Adipocyte (in vitro differentiated cells): ENCODE results near the gene ASIC1.
A peak's percentile ranks its signal among the peaks of the same experiment; 100 is the strongest.
"Not testable (repeated sequence)": the region's sequence is repeated elsewhere in the genome, so short reads cannot be mapped to it uniquely, and the experiment has no call there.

Source experiments
- DNase-seq: peaks from one replicate; pipeline ENCODE4 v3.0.0-alpha.2; 2015; ENCODE audit warnings: low read depth
- H3K27me3 ChIP-seq: replicated peaks from 2 replicates; pipeline ENCODE4 v1.7.0; 2013; ENCODE audit warnings: mild to moderate bottlenecking, low read length, moderate library complexity; ENCODE audit not compliant: control insufficient read depth, insufficient read depth
- H3K36me3 ChIP-seq: 2 replicates; pipeline ENCODE4 v1.7.0; 2013; ENCODE audit warnings: low read length, mild to moderate bottlenecking, moderate library complexity; ENCODE audit not compliant: control insufficient read depth, insufficient read depth, severe bottlenecking
- H3K4me1 ChIP-seq: 2 replicates; pipeline ENCODE4 v1.7.0; 2013; ENCODE audit warnings: mild to moderate bottlenecking, low read length, moderate library complexity; ENCODE audit not compliant: control insufficient read depth, insufficient read depth
- H3K4me3 ChIP-seq: 2 replicates; pipeline ENCODE4 v1.7.0; 2013; ENCODE audit warnings: mild to moderate bottlenecking, low read length, moderate library complexity
- H3K9ac ChIP-seq: 2 replicates; pipeline ENCODE4 v1.7.0; 2013; ENCODE audit warnings: mild to moderate bottlenecking, low read length, moderate library complexity
- H3K9me3 ChIP-seq: 2 replicates; pipeline ENCODE4 v1.7.0; 2013; ENCODE audit warnings: mild to moderate bottlenecking, low read length, moderate library complexity; ENCODE audit not compliant: control insufficient read depth

ASIC1 gene

GRCh38 chr12:50074936-50075807 is 17.8 kb downstream of the ASIC1 start:
- Histone ChIP-seq H3K4me3 (no peak overlapping the region), H3K36me3 (no peaks in the 10 kb centered on the region)

GRCh38 chr12:50075808-50076170 is 18.4 kb downstream of the ASIC1 start:
- peak overlapping the region; percentile 34 for H3K9ac ChIP-seq
- no peak for DNase-seq
- no peaks in the 10 kb centered on the region for H3K27me3 ChIP-seq
- H3K9me3 ChIP-seq: no peaks in the 10 kb centered on the region
- no peaks in the 10 kb centered on the region for H3K36me3 ChIP-seq
- no peak overlapping the region for H3K4me3 ChIP-seq
- peaks cover 6% of the 10 kb centered on the region for H3K4me1 ChIP-seq

More at GRCh38 chr12:50074936-50075807, 17.8 kb downstream of the ASIC1 start:
- H3K27me3 ChIP-seq: no peaks in the 10 kb centered on the region
- H3K9ac ChIP-seq: peak overlapping the region; percentile 34
- no peaks in the 10 kb centered on the region for H3K9me3 ChIP-seq
- H3K4me1 ChIP-seq: peaks cover 10% of the 10 kb centered on the region
- DNase-seq: peak; percentile 93

DNA sequence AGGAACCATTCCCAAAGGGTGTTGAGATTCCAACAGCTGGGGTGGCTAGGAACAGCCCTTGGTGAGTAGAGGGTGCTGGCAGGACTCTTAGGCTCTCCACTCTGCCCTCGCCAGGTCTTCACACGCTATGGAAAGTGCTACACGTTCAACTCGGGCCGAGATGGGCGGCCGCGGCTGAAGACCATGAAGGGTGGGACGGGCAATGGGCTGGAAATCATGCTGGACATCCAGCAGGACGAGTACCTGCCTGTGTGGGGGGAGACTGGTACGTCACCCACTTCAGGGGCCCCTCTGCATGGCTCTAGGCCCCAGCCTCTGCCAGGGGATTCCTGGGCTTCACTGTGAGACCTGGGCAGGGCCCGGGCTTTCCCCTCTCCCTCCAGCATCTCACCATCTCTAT is 19.7 kb downstream of the ASIC1 start:
- H3K4me1 ChIP-seq: peaks cover 4% of the 10 kb centered on the region
- H3K9me3 ChIP-seq: no peaks in the 10 kb centered on the region
- no peaks in the 10 kb centered on the region for H3K36me3 ChIP-seq
- H3K4me3 ChIP-seq: no peak overlapping the region
- no peak overlapping the region for H3K9ac ChIP-seq
- H3K27me3 ChIP-seq: no peaks in the 10 kb centered on the region
- no peak for DNase-seq

DNA sequence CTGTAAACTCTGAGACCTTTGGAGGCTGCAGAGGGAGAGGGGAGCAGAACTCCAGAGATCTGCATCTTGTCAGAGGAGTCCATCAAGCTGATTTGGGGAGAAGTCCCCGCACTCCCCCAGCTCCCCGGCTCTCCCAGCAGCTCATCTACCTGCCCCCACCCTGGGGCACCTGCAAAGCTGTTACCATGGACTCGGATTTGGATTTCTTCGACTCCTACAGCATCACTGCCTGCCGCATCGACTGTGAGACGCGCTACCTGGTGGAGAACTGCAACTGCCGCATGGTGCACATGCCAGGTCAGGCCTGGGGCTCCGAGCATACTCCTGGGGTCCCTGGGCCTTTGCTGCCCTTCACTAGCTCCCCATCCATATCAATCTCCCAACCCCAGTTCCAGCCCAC is 20.9 kb downstream of the ASIC1 start:
- H3K9me3 ChIP-seq: no peaks in the 10 kb centered on the region
- H3K4me3 ChIP-seq: no peak overlapping the region
- H3K9ac ChIP-seq: no peak overlapping the region

DNA sequence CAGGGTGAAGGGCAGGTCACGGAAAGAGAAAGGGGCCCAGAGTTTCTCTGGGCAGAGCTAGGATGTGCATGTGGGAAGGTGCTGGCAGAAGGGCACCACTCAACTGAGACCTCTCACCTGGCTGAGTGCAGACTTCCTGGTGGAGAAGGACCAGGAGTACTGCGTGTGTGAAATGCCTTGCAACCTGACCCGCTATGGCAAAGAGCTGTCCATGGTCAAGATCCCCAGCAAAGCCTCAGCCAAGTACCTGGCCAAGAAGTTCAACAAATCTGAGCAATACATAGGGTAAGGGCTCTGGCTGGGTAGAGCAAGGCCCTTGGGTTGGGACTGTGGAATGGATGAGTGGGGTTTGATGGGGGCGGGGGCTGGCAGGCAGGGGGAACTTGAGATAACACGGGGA is 22.4 kb downstream of the ASIC1 start:
- no peaks in the 10 kb centered on the region for H3K36me3 ChIP-seq

More for the DNA sequence above, 20.9 kb downstream of the ASIC1 start:
- peaks cover 13% of the 10 kb centered on the region for H3K4me1 ChIP-seq
- H3K27me3 ChIP-seq: no peaks in the 10 kb centered on the region
- no peaks in the 10 kb centered on the region for H3K36me3 ChIP-seq
- no peak for DNase-seq

DNA sequence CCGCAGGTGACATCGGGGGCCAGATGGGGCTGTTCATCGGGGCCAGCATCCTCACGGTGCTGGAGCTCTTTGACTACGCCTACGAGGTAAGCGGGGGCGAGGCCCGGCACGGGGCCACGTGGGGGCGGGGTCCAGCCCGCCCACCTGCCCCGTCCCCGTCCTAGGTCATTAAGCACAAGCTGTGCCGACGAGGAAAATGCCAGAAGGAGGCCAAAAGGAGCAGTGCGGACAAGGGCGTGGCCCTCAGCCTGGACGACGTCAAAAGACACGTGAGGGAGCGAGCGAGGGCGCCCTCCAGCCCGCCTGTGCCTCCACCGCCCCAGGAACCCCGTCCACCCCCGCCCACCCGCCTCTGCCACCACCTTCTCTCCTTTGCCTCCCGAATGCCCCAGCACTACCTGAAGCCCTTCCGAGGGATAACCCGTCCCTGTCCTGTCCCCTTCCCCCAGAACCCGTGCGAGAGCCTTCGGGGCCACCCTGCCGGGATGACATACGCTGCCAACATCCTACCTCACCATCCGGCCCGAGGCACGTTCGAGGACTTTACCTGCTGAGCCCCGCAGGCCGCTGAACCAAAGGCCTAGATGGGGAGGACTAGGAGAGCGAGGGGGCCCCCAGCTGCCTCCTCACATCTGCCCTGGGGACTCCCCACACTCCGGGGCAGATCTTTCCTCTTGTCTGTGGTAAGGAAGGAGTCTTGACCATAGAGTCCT is 23.9 kb downstream of the ASIC1 start:
- DNase-seq: no peak
- H3K4me1 ChIP-seq: peaks cover 20% of the 10 kb centered on the region
- no peaks in the 10 kb centered on the region for H3K36me3 ChIP-seq
- no peaks in the 10 kb centered on the region for H3K27me3 ChIP-seq
- no peak overlapping the region for H3K9ac ChIP-seq
- H3K4me3 ChIP-seq: no peak overlapping the region
- no peaks in the 10 kb centered on the region for H3K9me3 ChIP-seq

More for the DNA sequence above, 22.4 kb downstream of the ASIC1 start:
- DNase-seq: no peak
- H3K9me3 ChIP-seq: no peaks in the 10 kb centered on the region
- H3K27me3 ChIP-seq: no peaks in the 10 kb centered on the region
- H3K9ac ChIP-seq: no peak overlapping the region
- H3K4me3 ChIP-seq: no peak overlapping the region
- H3K4me1 ChIP-seq: peaks cover 18% of the 10 kb centered on the region

DNA sequence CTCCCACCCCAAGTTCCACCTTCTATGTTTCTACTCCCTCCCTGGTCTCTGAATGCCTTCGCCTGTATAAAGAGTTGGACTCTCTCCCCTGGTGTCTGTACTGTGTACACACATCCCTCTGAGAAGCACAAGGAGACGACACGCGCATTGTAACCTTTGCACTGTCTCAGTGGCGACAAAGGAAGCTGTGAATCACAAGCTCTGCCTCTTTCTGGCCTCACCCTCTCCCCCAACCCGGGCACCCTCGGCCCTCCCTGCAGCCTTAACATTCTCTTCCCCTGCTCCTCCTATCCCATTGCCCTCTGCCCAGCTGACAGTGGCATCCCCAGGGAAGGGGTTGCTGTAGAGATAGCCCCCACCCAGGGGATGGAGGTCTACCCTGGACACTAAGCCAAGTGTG is 25.2 kb downstream of the ASIC1 start:
- no peak for DNase-seq
- Histone ChIP-seq H3K4me1 (peaks cover 32% of the 10 kb centered on the region), H3K9me3 (no peaks in the 10 kb centered on the region)

DNA sequence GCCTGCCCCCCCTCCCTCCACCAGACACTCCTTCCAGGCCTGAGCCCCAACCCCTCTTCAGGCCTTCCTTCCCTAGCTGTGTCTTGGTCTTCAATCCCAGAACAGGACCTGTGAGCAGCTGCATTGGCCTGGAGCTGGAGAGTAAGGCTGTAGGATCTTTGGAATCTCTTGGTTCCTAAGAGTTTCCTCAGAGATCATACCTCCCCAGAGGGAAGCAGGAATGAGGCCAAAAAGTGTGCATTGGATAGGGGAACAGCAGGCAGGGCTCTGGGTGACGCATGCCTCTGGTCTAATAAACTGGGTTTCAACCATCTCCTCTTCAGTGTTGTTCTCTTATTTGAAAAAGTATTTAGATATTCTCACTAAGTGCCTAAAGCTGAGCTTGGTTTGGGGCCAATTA is 25.9 kb downstream of the ASIC1 start:
- no peaks in the 10 kb centered on the region for H3K9me3 ChIP-seq
- peaks cover 12% of the 10 kb centered on the region for H3K36me3 ChIP-seq
- DNase-seq: no peak
- H3K4me3 ChIP-seq: no peak overlapping the region
- no peak overlapping the region for H3K9ac ChIP-seq
- H3K4me1 ChIP-seq: peaks cover 38% of the 10 kb centered on the region
- no peaks in the 10 kb centered on the region for H3K27me3 ChIP-seq

More for the DNA sequence above, 25.2 kb downstream of the ASIC1 start:
- no peak overlapping the region for H3K9ac ChIP-seq
- H3K4me3 ChIP-seq: no peak overlapping the region
- H3K36me3 ChIP-seq: peaks cover 12% of the 10 kb centered on the region
- H3K27me3 ChIP-seq: no peaks in the 10 kb centered on the region

DNA sequence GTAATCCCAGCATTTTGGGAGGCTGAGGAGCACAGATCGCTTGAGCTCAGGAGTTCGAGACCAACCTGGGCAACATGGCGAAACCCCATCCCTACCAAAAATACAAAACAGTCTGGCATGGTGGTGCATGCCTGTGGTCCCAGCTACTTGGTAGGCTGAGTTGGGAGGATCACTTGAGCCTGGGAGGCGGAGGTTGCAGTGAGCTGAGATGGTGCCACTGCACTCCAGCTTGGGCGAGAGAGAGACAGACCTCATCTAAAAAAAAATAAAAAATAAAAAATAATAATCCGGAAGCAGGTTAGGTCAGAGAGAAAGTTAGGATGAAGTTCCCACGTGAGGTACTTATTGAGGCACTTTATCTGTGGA is 27.0 kb downstream of the ASIC1 start:
- Histone ChIP-seq H3K36me3 (peaks cover 20% of the 10 kb centered on the region), H3K4me1 (peaks cover 49% of the 10 kb centered on the region), H3K9ac (peak overlapping the region; percentile 91), H3K4me3 (peak overlapping the region; percentile 91)
- not testable (repeated sequence) for H3K27me3 ChIP-seq, DNase-seq, H3K9me3 ChIP-seq

- Histone ChIP-seq H3K9ac (peak within 1 kb of the TSS; percentile 91), H3K4me3 (peak within 1 kb of the TSS; percentile 91), H3K27me3 (no peaks in the 10 kb centered on the region), H3K36me3 (peaks cover 26% of the 10 kb centered on the region), H3K9me3 (no peaks in the 10 kb centered on the region), H3K4me1 (peaks cover 49% of the 10 kb centered on the region)
- DNase-seq: peak; percentile 94
Measured at GRCh38 chr12:50084775-50085614, 27.6 kb downstream of the ASIC1 start, which contains the start of gene SMARCD1. SMARCD1 (plus strand) TSS chr12:50085342; CDS start chr12:50085370, 28 bp downstream.
